Neural progenitor cell (in vitro differentiated cells): ENCODE data around the gene MAPRE2. TPM values are rescaled to one million over a fixed set of nuclear protein-coding genes. Genes with fewer than 3 reads are reported as not detected.

ENCODE experiments used
- DNase-seq: peaks from one replicate; pipeline ENCODE4 v3.0.0-alpha.2; 2016; ENCODE audit warnings: low spot score
- H2AFZ ChIP-seq: fragments of 200-600 bp; sonication (generic); replicated peaks from 2 replicates; pipeline ENCODE4 v1.6.1; 2016; ENCODE audit warnings: antibody characterized with exemption
- H3F3A ChIP-seq: fragments of 200-600 bp; sonication (generic); 2 replicates; pipeline ENCODE4 v1.6.1; 2016; ENCODE audit warnings: antibody characterized with exemption, low read depth
- H3K27ac ChIP-seq: fragments of 200-600 bp; sonication (generic); 2 replicates; pipeline ENCODE4 v1.5.1; 2016; ENCODE audit warnings: mild to moderate bottlenecking
- H3K27me3 ChIP-seq: fragments of 200-600 bp; sonication (generic); 2 replicates; pipeline ENCODE4 v1.6.1; 2016; ENCODE audit warnings: mild to moderate bottlenecking, moderate library complexity
- H3K36me3 ChIP-seq: fragments of 200-600 bp; sonication (generic); 2 replicates; pipeline ENCODE4 v1.5.1; 2016
- H3K4me1 ChIP-seq: fragments of 200-600 bp; sonication (generic); 2 replicates; pipeline ENCODE4 v1.6.1; 2016; ENCODE audit warnings: mixed run types
- H3K4me2 ChIP-seq: fragments of 200-600 bp; sonication (generic); 2 replicates; pipeline ENCODE4 v1.6.1; 2016
- H3K4me3 ChIP-seq: fragments of 200-600 bp; sonication (generic); 2 replicates; pipeline ENCODE4 v1.5.1; 2016
- H3K79me2 ChIP-seq: fragments of 200-600 bp; sonication (generic); 2 replicates; pipeline ENCODE4 v1.6.1; 2016; ENCODE audit warnings: low read depth
- H3K9ac ChIP-seq: fragments of 200-600 bp; sonication (generic); 2 replicates; pipeline ENCODE4 v1.6.1; 2016
- H3K9me3 ChIP-seq: fragments of 200-600 bp; sonication (generic); 2 replicates; pipeline ENCODE4 v1.5.1; 2016; ENCODE audit warnings: low read depth
- H4K20me1 ChIP-seq: fragments of 200-600 bp; sonication (generic); 2 replicates; pipeline ENCODE4 v1.6.1; 2016; ENCODE audit warnings: low read depth
- H3K27ac Mint-ChIP-seq: 3 replicates; pipeline ENCODE4 v1.8.0; 2021; ENCODE audit warnings: mixed read lengths
- H3K27me3 Mint-ChIP-seq: 2 replicates; pipeline ENCODE4 v1.8.0; 2022; ENCODE audit warnings: low read depth, mild to moderate bottlenecking, inconsistent platforms, moderate library complexity, mixed read lengths; ENCODE audit not compliant: insufficient read depth
- H3K36me3 Mint-ChIP-seq: 3 replicates; pipeline ENCODE4 v1.8.0; 2021; ENCODE audit warnings: mixed read lengths
- H3K4me1 Mint-ChIP-seq: 3 replicates; pipeline ENCODE4 v1.8.0; 2021; ENCODE audit warnings: mixed read lengths
- H3K4me3 Mint-ChIP-seq: 3 replicates; pipeline ENCODE4 v1.8.0; 2021; ENCODE audit warnings: mild to moderate bottlenecking, moderate library complexity, mixed read lengths
- H3K9me3 Mint-ChIP-seq: 3 replicates; pipeline ENCODE4 v1.8.0; 2020; ENCODE audit warnings: mixed read lengths
- EZH2 ChIP-seq: fragments of 200-600 bp; sonication (generic); IDR thresholded peaks from 2 replicates; pipeline ENCODE4 v1.6.1; 2017; ENCODE audit warnings: antibody characterized with exemption, mild to moderate bottlenecking, moderate library complexity
- EZH2phosphoT487 ChIP-seq: fragments of 200-600 bp; sonication (generic); IDR thresholded peaks from 2 replicates; pipeline ENCODE4 v1.6.1; 2017; ENCODE audit warnings: antibody characterized with exemption
- total RNA-seq: library from RNA; depleted of rRNA; stranded (reverse); fragments of >200 nt; gene quantifications from 2 replicates; pipeline ENCODE4 v1.2.3, GENCODE V29; 2015; ENCODE audit warnings: low replicate concordance
- TF ChIP-seq, protein P1 (sequence below): fragments of 200-600 bp; sonication (generic); IDR thresholded peaks from 2 replicates; pipeline ENCODE4 v1.5.1; 2017; ENCODE audit warnings: antibody characterized with exemption, mild to moderate bottlenecking

MAPRE2 gene
- total RNA-seq, 1 donor from 2014 or later, result 34.6 TPM

DNA sequence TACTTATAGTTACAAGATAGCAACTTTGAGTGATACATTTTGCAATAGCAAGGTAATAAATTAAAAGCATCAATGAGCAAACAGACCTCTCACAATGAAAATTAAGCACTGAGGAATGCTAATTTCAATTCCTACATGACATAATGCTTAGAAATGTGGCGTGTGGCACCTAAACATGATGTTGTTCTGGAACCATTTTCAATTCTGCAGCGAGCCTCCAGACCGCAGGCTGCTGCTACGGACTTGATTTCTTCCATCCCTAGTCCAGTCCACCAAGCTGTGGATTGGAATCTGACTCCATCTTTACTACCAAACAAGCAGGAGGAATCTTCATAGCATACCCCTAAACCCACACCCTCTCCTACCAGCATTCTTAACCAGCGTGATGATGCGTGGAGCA lies 140.9 kb downstream of the MAPRE2 start:
- no peak overlapping the region for H3K27ac Mint-ChIP-seq
- H4K20me1 ChIP-seq, result no peaks in the 10 kb centered on the region
- no peaks in the 10 kb centered on the region for H3K27me3 Mint-ChIP-seq
- H3K27ac ChIP-seq, result no peak overlapping the region
- TF ChIP-seq, protein P1, sequence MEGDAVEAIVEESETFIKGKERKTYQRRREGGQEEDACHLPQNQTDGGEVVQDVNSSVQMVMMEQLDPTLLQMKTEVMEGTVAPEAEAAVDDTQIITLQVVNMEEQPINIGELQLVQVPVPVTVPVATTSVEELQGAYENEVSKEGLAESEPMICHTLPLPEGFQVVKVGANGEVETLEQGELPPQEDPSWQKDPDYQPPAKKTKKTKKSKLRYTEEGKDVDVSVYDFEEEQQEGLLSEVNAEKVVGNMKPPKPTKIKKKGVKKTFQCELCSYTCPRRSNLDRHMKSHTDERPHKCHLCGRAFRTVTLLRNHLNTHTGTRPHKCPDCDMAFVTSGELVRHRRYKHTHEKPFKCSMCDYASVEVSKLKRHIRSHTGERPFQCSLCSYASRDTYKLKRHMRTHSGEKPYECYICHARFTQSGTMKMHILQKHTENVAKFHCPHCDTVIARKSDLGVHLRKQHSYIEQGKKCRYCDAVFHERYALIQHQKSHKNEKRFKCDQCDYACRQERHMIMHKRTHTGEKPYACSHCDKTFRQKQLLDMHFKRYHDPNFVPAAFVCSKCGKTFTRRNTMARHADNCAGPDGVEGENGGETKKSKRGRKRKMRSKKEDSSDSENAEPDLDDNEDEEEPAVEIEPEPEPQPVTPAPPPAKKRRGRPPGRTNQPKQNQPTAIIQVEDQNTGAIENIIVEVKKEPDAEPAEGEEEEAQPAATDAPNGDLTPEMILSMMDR, result no peak
- TF ChIP-seq EZH2phosphoT487 (no peak), EZH2 (no peak)
- H2AFZ ChIP-seq, result peak overlapping the region; percentile 24
- H3K9me3 Mint-ChIP-seq, result no peaks in the 10 kb centered on the region
- peaks cover 4% of the 10 kb centered on the region for H3K4me1 ChIP-seq
- H3K4me2 ChIP-seq, result no peak overlapping the region
- no peak overlapping the region for H3K4me3 Mint-ChIP-seq
- no peak overlapping the region for H3K4me3 ChIP-seq
- no peaks in the 10 kb centered on the region for H3K27me3 ChIP-seq
- no peaks in the 10 kb centered on the region for H3K79me2 ChIP-seq
- no peaks in the 10 kb centered on the region for H3K4me1 Mint-ChIP-seq
- H3K36me3 ChIP-seq, result no peaks in the 10 kb centered on the region
- no peak for DNase-seq
- H3F3A ChIP-seq, result no peaks in the 10 kb centered on the region
- no peaks in the 10 kb centered on the region for H3K36me3 Mint-ChIP-seq
- H3K9ac ChIP-seq, result no peak overlapping the region
- H3K9me3 ChIP-seq, result no peaks in the 10 kb centered on the region

DNA sequence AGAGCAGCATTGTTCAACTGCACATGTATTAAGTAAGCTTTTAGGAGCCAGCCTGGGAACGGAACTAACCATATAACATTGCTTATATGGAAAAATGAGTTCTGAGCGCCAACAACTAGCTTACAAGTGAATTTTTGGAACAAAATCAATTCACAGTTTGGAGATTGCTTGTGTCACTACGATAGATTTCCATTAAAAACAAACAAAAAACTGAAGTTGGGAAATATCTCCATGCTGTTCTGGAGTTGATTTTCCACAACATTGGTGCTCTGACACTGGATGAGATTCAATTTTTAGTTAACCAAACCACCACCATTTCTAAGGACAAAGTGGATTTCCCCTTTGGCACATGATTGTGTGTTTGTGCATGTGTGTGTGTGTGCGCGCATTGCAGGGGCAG lies 142.7 kb downstream of the MAPRE2 start:
- DNase-seq, result no peak
- no peaks in the 10 kb centered on the region for H3K36me3 Mint-ChIP-seq
- TF ChIP-seq, protein P1, result no peak
- Histone ChIP-seq H3K9ac (no peak overlapping the region), H3K9me3 (no peaks in the 10 kb centered on the region), H4K20me1 (no peaks in the 10 kb centered on the region), H3K4me3 (no peak overlapping the region), H3K4me2 (no peak overlapping the region), H3F3A (no peaks in the 10 kb centered on the region), H3K27ac (no peak overlapping the region), H3K79me2 (no peaks in the 10 kb centered on the region), H2AFZ (no peak overlapping the region), H3K36me3 (no peaks in the 10 kb centered on the region), H3K4me1 (peaks cover 4% of the 10 kb centered on the region), H3K27me3 (no peaks in the 10 kb centered on the region)
- H3K27ac Mint-ChIP-seq, result no peak overlapping the region
- no peaks in the 10 kb centered on the region for H3K4me1 Mint-ChIP-seq
- no peak overlapping the region for H3K4me3 Mint-ChIP-seq
- H3K9me3 Mint-ChIP-seq, result no peaks in the 10 kb centered on the region
- no peaks in the 10 kb centered on the region for H3K27me3 Mint-ChIP-seq

DNA sequence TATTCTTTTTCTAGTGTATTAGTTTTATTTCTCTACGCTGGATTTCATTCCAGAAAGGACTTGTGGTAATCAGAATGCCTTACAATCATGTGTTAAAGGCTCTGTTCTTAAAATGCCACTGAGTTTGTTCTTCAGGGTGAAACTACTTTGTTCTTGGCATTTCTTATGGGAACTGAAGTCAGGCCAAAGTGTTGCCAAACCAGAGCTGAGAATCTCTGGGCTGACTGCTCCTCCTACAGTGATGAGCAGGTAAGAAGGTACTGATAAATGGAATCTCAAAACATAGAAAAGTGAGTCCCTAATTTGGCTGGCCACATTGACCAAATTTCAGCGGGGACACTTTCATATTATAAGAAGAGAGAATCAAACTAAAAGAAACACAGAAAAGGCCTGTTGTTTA lies 144.6 kb downstream of the MAPRE2 start:
- H3K4me3 ChIP-seq, result no peak overlapping the region
- Mint-ChIP-seq H3K27ac (no peak overlapping the region), H3K4me1 (peaks cover 13% of the 10 kb centered on the region), H3K4me3 (no peak overlapping the region), H3K9me3 (no peaks in the 10 kb centered on the region), H3K27me3 (no peaks in the 10 kb centered on the region), H3K36me3 (no peaks in the 10 kb centered on the region)
- no peaks in the 10 kb centered on the region for H3K9me3 ChIP-seq
- no peaks in the 10 kb centered on the region for H3F3A ChIP-seq
- TF ChIP-seq EZH2, result no peak
- TF ChIP-seq, protein P1, result no peak
- no peak for TF ChIP-seq EZH2phosphoT487
- H2AFZ ChIP-seq, result no peak overlapping the region
- no peaks in the 10 kb centered on the region for H3K36me3 ChIP-seq
- no peak overlapping the region for H3K9ac ChIP-seq
- H3K4me2 ChIP-seq, result no peak overlapping the region
- no peaks in the 10 kb centered on the region for H3K27me3 ChIP-seq
- no peaks in the 10 kb centered on the region for H3K79me2 ChIP-seq
- no peak overlapping the region for H3K27ac ChIP-seq
- no peaks in the 10 kb centered on the region for H4K20me1 ChIP-seq
- H3K4me1 ChIP-seq, result peaks cover 4% of the 10 kb centered on the region
- no peak for DNase-seq
